ENCODE measurements around the gene ADGRB2.

GRCh38 chr1:31731049-31731565, 33.0 kb downstream of the ADGRB2 start:
- TF ChIP-seq, protein P1, sequence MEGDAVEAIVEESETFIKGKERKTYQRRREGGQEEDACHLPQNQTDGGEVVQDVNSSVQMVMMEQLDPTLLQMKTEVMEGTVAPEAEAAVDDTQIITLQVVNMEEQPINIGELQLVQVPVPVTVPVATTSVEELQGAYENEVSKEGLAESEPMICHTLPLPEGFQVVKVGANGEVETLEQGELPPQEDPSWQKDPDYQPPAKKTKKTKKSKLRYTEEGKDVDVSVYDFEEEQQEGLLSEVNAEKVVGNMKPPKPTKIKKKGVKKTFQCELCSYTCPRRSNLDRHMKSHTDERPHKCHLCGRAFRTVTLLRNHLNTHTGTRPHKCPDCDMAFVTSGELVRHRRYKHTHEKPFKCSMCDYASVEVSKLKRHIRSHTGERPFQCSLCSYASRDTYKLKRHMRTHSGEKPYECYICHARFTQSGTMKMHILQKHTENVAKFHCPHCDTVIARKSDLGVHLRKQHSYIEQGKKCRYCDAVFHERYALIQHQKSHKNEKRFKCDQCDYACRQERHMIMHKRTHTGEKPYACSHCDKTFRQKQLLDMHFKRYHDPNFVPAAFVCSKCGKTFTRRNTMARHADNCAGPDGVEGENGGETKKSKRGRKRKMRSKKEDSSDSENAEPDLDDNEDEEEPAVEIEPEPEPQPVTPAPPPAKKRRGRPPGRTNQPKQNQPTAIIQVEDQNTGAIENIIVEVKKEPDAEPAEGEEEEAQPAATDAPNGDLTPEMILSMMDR (conservative IDR thresholded peaks at IDR 0.05; ENCODE audit: low read length): no peak
- no peak for TF ChIP-seq EZH2phosphoT487 (IDR thresholded peaks at IDR 0.05; ENCODE audit: borderline replicate concordance, low read depth, low read length)

All from OCI-LY7 (cell line).